Measurements from ENCODE around the gene SOWAHB.

GRCh38 chr4:76926841-76927240, 28.9 kb upstream of the SOWAHB start:
- TF ChIP-seq CTCF (IDR thresholded peaks at IDR 0.05) (no peak), POLR2A (IDR thresholded peaks at IDR 0.05) (no peak)

Measured in uterus (tissue), 2 donors.